CD4-positive, alpha-beta T cell treated with Interleukin-12 subunit alpha and Interleukin-12 subunit beta, for 1 hour (primary cell): Measurements from ENCODE around the gene CHADL.
"Not testable (repeated sequence)": the region's sequence is repeated elsewhere in the genome, so short reads cannot be mapped to it uniquely, and the experiment has no call there.

Experiments
- DNase-seq: peaks from one replicate; pipeline ENCODE4 v3.0.0-alpha.2; 2020

The CHADL gene

GRCh38 chr22:41226723-41227655 lies 13.7 kb downstream of the CHADL start:
- DNase-seq = no peak

- no peak for DNase-seq
Observed at GRCh38 chr22:41223535-41223934, 17.2 kb downstream of the CHADL start.

GRCh38 chr22:41222846-41223507 lies 17.8 kb downstream of the CHADL start:
- no peak for DNase-seq

- peak; percentile 30 for DNase-seq
Observed at GRCh38 chr22:41217553-41218157, 23.1 kb downstream of the CHADL start.

GRCh38 chr22:41216984-41217383 lies 23.7 kb downstream of the CHADL start:
- DNase-seq = no peak

- no peak for DNase-seq
Observed at GRCh38 chr22:41215926-41216325, 24.8 kb downstream of the CHADL start.

GRCh38 chr22:41215409-41215808 lies 25.3 kb downstream of the CHADL start:
- no peak for DNase-seq

- DNase-seq = no peak
Observed at GRCh38 chr22:41206719-41207118, 34.0 kb downstream of the CHADL start.

- DNase-seq = peak; percentile 98
Observed at GRCh38 chr22:41204992-41205900, 35.5 kb downstream of the CHADL start, which contains the start of gene L3MBTL2. Gene L3MBTL2 (plus strand): TSS chr22:41205312. CDS start chr22:41205363, 51 bp downstream.

GRCh38 chr22:41204066-41204465 lies 36.7 kb downstream of the CHADL start:
- DNase-seq = no peak

- no peak for DNase-seq
Observed at GRCh38 chr22:41203118-41203517, 37.6 kb downstream of the CHADL start.

GRCh38 chr22:41201141-41201540 lies 39.6 kb downstream of the CHADL start:
- DNase-seq = no peak

GRCh38 chr22:41198027-41198580 lies 42.6 kb downstream of the CHADL start:
- DNase-seq = peak; percentile 52

- DNase-seq = peak; percentile 83
Observed at GRCh38 chr22:41197038-41197972, 43.4 kb downstream of the CHADL start.

- DNase-seq = no peak
Observed at GRCh38 chr22:41193829-41194228, 46.9 kb downstream of the CHADL start.

GRCh38 chr22:41191467-41191866 lies 49.3 kb downstream of the CHADL start:
- DNase-seq = no peak

- no peak for DNase-seq
Observed at GRCh38 chr22:41184679-41185078, 56.1 kb downstream of the CHADL start.

GRCh38 chr22:41181349-41182241 lies 59.1 kb downstream of the CHADL start:
- DNase-seq = no peak

GRCh38 chr22:41180926-41181325 lies 59.8 kb downstream of the CHADL start:
- no peak for DNase-seq

- not testable (repeated sequence) for DNase-seq
Observed at GRCh38 chr22:41180362-41180761, 60.4 kb downstream of the CHADL start.
